ENCODE measurements around the gene CDKAL1. TPM values are rescaled to one million over a fixed set of nuclear protein-coding genes. Genes with fewer than 3 reads are reported as not detected.
"Not testable (repeated sequence)": the region's sequence is repeated elsewhere in the genome, so short reads cannot be mapped to it uniquely, and the experiment has no call there.

Gene CDKAL1
- total RNA-seq, 4 donors from 2014 or later, result 24.7 to 32.8 (median 29.8) TPM

GRCh38 chr6:20921578-20921977 is 387.3 kb downstream of the CDKAL1 start:
- no peak for DNase-seq
- 81 to 89% methylated on average over 2 of the region's 2 CpGs for WGBS, 2 donors
- Histone ChIP-seq H3K36me3 (no peaks in the 10 kb centered on the region), H3K9me3 (no peaks in the 10 kb centered on the region), H3K27ac (no peak overlapping the region), H3K27me3 (no peaks in the 10 kb centered on the region), H3K4me3 (replicated peaks in 1 of 3) (no peak overlapping the region), H3K4me1 (no peaks in the 10 kb centered on the region)
- intact Hi-C loops (cut with DNase I), result no loop called here
- TF ChIP-seq CTCF (IDR thresholded peaks at IDR 0.05) (no peak), POLR2A (IDR thresholded peaks at IDR 0.05) (no peak)

DNA sequence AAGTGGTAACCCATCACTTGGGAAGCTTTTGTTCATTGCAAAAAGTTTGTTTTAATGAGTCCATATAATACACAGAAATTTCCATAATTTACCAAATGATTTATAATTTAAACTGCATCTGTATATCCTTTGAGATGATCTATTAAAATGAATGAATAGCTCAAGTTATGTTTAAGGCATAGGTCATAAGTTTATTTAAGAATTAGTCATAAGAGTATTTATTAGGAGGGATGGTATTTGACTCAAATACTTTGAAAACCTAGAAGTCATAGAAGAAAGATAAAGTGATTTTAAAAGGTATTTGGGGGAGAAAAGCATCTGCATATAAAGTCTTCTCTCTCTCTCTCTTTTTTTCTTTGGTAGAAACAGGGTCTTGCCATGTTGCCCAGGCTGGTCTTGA is 388.5 kb downstream of the CDKAL1 start:
- Histone ChIP-seq H3K36me3 (no peaks in the 10 kb centered on the region), H3K9me3 (no peaks in the 10 kb centered on the region), H3K4me1 (peaks cover 0 to 3% of the 10 kb centered on the region in 2 donors), H3K27ac (no peak overlapping the region), H3K27me3 (no peaks in the 10 kb centered on the region), H3K4me3 (replicated peaks in 1 of 3) (no peak overlapping the region)
- intact Hi-C loops (cut with DNase I), result no loop called here
- TF ChIP-seq POLR2A (IDR thresholded peaks at IDR 0.05) (no peak), CTCF (IDR thresholded peaks at IDR 0.05) (no peak)
- DNase-seq, result no peak

- H3K4me1 ChIP-seq; H3K4me3 ChIP-seq (replicated peaks in 1 of 3); H3K27me3 ChIP-seq; intact Hi-C loops (cut with DNase I); H3K9me3 ChIP-seq; H3K27ac ChIP-seq; H3K36me3 ChIP-seq; DNase-seq: not testable (repeated sequence)
- 80 to 86% methylated on average over 3 of the region's 3 CpGs for WGBS, 2 donors
Measured at GRCh38 chr6:20924094-20924493, 389.8 kb downstream of the CDKAL1 start.

DNA sequence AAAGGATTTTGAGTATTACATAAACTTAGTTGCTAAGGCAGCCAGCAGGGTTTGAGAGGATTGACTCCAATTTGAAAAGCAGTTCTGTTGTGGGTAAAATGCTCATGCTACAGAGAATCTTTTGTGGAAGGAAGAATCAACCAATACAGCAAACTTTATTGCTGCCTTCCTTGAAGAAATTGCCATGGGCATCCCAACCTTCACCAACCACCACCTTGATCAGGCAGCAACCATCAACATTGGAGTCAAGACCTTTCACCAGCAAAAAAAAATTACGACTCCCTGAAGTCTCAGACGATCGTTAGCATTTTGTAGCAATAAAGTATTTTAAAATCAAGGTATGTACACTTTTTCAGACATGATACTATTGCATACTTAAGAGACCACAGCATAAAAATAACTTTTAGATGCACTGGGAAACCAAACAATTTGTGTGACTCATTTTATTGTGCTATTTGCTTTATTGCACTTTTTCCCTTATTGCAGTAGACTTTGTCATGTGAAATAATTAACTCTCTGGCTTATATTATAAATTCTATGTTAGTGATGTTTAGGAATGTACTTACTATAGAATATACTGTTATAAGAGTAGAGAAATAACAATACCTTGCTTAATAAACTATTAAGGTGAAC is 390.8 kb downstream of the CDKAL1 start:
- TF ChIP-seq CTCF (IDR thresholded peaks at IDR 0.05) (no peak), POLR2A (IDR thresholded peaks at IDR 0.05) (no peak)
- DNase-seq, result no peak
- H3K36me3 ChIP-seq, result no peaks in the 10 kb centered on the region
- WGBS, 2 donors, result 95 to 99% methylated on average over 3 of the region's 3 CpGs
- intact Hi-C loops (cut with DNase I), result no loop called here
- peaks cover 9 to 12% of the 10 kb centered on the region in 2 donors for H3K4me1 ChIP-seq
- H3K9me3 ChIP-seq, result no peaks in the 10 kb centered on the region
- H3K27ac ChIP-seq, result no peak overlapping the region
- H3K4me3 ChIP-seq (replicated peaks in 1 of 3), result no peak overlapping the region
- no peaks in the 10 kb centered on the region for H3K27me3 ChIP-seq

DNA sequence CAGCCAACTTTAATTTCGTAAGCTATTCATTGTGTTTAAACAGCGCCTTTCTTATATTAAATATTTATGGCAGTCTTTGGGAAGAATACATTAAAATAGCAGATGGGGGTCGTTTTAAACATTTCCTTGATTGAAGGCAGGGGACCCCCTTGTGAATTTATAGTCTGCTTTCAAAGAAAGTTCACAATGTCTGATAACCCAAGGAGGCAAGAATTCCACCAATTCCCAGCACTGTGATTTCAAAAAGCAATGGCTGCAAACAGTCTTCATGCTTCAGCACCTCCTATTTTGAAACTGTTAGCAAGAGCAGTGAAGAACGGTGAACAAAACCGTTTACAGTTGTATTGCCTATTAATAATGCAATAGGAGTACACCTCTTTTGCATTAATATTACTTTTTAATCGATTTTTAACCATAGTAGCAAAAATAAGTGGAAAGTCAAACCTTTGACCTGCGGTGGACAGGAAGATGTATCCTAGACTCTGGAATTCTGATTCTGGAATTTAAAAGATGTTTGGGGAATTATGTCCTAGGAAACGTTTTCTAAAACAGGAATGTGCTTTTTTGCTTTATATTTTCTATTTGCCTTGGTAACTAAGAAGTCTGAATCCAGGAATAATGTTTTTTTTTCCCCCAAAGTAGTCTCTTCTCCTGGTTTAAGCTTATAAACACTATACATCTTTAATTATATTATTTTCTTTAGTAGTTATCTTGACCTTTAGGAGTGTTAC is 393.0 kb downstream of the CDKAL1 start:
- Histone ChIP-seq H3K4me3 (replicated peaks in 1 of 3) (no peak overlapping the region), H3K27me3 (no peaks in the 10 kb centered on the region), H3K4me1 (peaks cover 12 to 17% of the 10 kb centered on the region in 2 donors), H3K36me3 (no peaks in the 10 kb centered on the region), H3K9me3 (no peaks in the 10 kb centered on the region), H3K27ac (no peak overlapping the region)
- intact Hi-C loops (cut with DNase I), result no loop called here
- DNase-seq, result no peak
- 64 to 67% methylated on average over 8 of the region's 8 CpGs for WGBS, 2 donors
- TF ChIP-seq POLR2A (IDR thresholded peaks at IDR 0.05), result no peak
- TF ChIP-seq CTCF (IDR thresholded peaks at IDR 0.05), result no peak
